Neural cell (in vitro differentiated cells): ENCODE measurements around the gene TBC1D3B. TPM values are rescaled to one million over a fixed set of nuclear protein-coding genes. Genes with fewer than 3 reads are reported as not detected.
"Not testable (repeated sequence)": the region's sequence is repeated elsewhere in the genome, so short reads cannot be mapped to it uniquely, and the experiment has no call there.

ENCODE experiments used
- H2AFZ ChIP-seq: fragments of 200-600, 300-800 bp; sonication (generic), shearing (Covaris generic); 2 replicates; pipeline ENCODE4 v1.6.0; 2014; ENCODE audit warnings: low read depth, mild to moderate bottlenecking, antibody characterized with exemption, low read length, moderate library complexity
- H3F3A ChIP-seq: fragments of 200-600 bp; shearing (Covaris generic); 2 replicates; pipeline ENCODE4 v1.6.1; 2016; ENCODE audit warnings: mild to moderate bottlenecking, moderate library complexity, mixed read lengths, antibody characterized with exemption, low read length; ENCODE audit not compliant: insufficient read depth, poor library complexity, severe bottlenecking
- H3K27ac ChIP-seq: fragments of 200-600, 300-800 bp; sonication (generic), shearing (Covaris generic); 2 replicates; pipeline ENCODE4 v1.5.1; 2014; ENCODE audit warnings: mild to moderate bottlenecking, low read length, moderate library complexity
- H3K27me3 ChIP-seq: fragments of 300-800, 200-600 bp; sonication (generic), shearing (Covaris generic); 2 replicates; pipeline ENCODE4 v1.6.0; 2014; ENCODE audit warnings: mild to moderate bottlenecking, low read depth, low read length, moderate library complexity; ENCODE audit not compliant: insufficient read depth
- H3K36me3 ChIP-seq: fragments of 300-800, 200-600 bp; sonication (generic), shearing (Covaris generic); 2 replicates; pipeline ENCODE4 v1.5.1; 2014; ENCODE audit warnings: mild to moderate bottlenecking, antibody characterized with exemption, low read length, moderate library complexity; ENCODE audit not compliant: insufficient read depth
- H3K4me2 ChIP-seq: fragments of 300-800, 200-600 bp; sonication (generic), shearing (Covaris generic); 2 replicates; pipeline ENCODE4 v1.6.0; 2014; ENCODE audit warnings: mild to moderate bottlenecking, low read length
- H3K4me3 ChIP-seq: fragments of 300-800, 200-600 bp; sonication (generic), shearing (Covaris generic); 2 replicates; pipeline ENCODE4 v1.5.1; 2014; ENCODE audit warnings: mild to moderate bottlenecking, low read length, moderate library complexity
- H3K79me2 ChIP-seq: fragments of 200-600 bp; shearing (Covaris generic); replicated peaks from 2 replicates; pipeline ENCODE4 v1.6.0; 2014; ENCODE audit warnings: mild to moderate bottlenecking, low read length, moderate library complexity; ENCODE audit not compliant: insufficient read depth
- H3K9ac ChIP-seq: fragments of 300-800, 200-600 bp; sonication (generic), shearing (Covaris generic); 2 replicates; pipeline ENCODE4 v1.6.1; 2016; ENCODE audit warnings: mild to moderate bottlenecking, low read length, mixed read lengths
- H3K9me2 ChIP-seq: fragments of 200-600 bp; shearing (Covaris generic); 2 replicates; pipeline ENCODE4 v1.6.1; 2016; ENCODE audit warnings: mild to moderate bottlenecking, low read length, mixed read lengths; ENCODE audit not compliant: insufficient read depth
- H3K9me3 ChIP-seq: fragments of 200-600, 300-800 bp; sonication (generic), shearing (Covaris generic); 2 replicates; pipeline ENCODE4 v1.6.1; 2016; ENCODE audit warnings: mild to moderate bottlenecking, mixed run types, low read length, moderate library complexity, mixed read lengths
- H4K20me1 ChIP-seq: fragments of 200-600 bp; shearing (Covaris generic); 2 replicates; pipeline ENCODE4 v1.6.1; 2016; ENCODE audit warnings: mild to moderate bottlenecking, mixed run types; ENCODE audit not compliant: insufficient read depth
- EP300 ChIP-seq: fragments of 450-650 bp; conservative IDR thresholded peaks from 2 replicates; pipeline ENCODE4 v1.6.1; 2014; ENCODE audit warnings: antibody characterized with exemption, mild to moderate bottlenecking, moderate library complexity; ENCODE audit not compliant: poor library complexity, severe bottlenecking
- EZH2 ChIP-seq: fragments of 200-600, 300-800 bp; shearing (Covaris generic), sonication (generic); IDR thresholded peaks from 2 replicates; pipeline ENCODE4 v1.6.1; 2014; ENCODE audit warnings: antibody characterized with exemption, low read length, borderline replicate concordance, mild to moderate bottlenecking; ENCODE audit not compliant: insufficient read depth, poor library complexity, severe bottlenecking
- MXI1 ChIP-seq: fragments of 450-650 bp; conservative IDR thresholded peaks from 2 replicates; pipeline ENCODE4 v1.6.1; 2014; ENCODE audit warnings: antibody characterized with exemption, mild to moderate bottlenecking; ENCODE audit not compliant: poor library complexity, severe bottlenecking
- POLR2AphosphoS5 ChIP-seq: IDR thresholded peaks from 2 replicates; pipeline ENCODE4 v1.6.1; 2012
- RAD21 ChIP-seq: fragments of 450-650 bp; conservative IDR thresholded peaks from 2 replicates; pipeline ENCODE4 v1.6.1; 2014; ENCODE audit warnings: antibody characterized with exemption, mild to moderate bottlenecking, moderate library complexity
- REST ChIP-seq: IDR thresholded peaks from 2 replicates; pipeline ENCODE4 v1.6.1; 2012; ENCODE audit warnings: borderline replicate concordance
- SMC3 ChIP-seq: fragments of 450-650 bp; conservative IDR thresholded peaks from 2 replicates; pipeline ENCODE4 v1.6.1; 2014; ENCODE audit warnings: antibody characterized with exemption, mild to moderate bottlenecking, moderate library complexity; ENCODE audit not compliant: poor library complexity
- TAF1 ChIP-seq: IDR thresholded peaks from 2 replicates; pipeline ENCODE4 v1.6.1; 2012; ENCODE audit warnings: low read depth
- polyA plus RNA-seq: library from polyadenylated mRNA; depleted of rRNA; stranded (reverse); fragments of >200 nt; gene quantifications from 2 replicates; pipeline ENCODE4 v1.2.3, GENCODE V29; 2014
- TF ChIP-seq, protein P1 (sequence below): fragments of 450-650 bp; IDR thresholded peaks from 2 replicates; pipeline ENCODE4 v1.5.1; 2014; ENCODE audit warnings: antibody characterized with exemption, mild to moderate bottlenecking, moderate library complexity; ENCODE audit not compliant: poor library complexity, severe bottlenecking

Gene TBC1D3B
- polyA plus RNA-seq, 1 donor from 2014 or later: 9.8 TPM

DNA sequence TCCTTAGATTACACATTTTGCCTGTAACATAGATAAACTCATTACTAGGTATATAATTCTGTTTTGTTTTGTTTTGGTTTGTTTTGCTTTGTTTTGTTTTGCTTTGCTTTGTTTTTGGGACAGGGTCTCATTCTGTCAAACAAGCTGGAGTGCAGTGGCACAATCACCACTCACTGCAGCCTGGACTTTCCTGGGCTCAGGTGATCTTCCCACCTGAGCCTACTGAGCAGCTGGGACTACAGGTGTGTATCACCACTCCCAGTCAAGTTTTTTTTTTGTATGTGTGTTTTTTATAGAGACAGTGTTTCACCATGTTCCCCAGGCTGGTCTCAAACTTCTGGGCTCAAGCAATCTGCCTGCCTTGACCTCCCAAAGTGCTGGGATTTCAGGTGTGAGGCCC lies 33.1 kb upstream of the TBC1D3B start:
- TF ChIP-seq POLR2AphosphoS5 (no peak), EP300 (no peak), RAD21 (no peak), EZH2 (no peak), REST (no peak), SMC3 (no peak), TAF1 (no peak), MXI1 (no peak)
- TF ChIP-seq, protein P1, sequence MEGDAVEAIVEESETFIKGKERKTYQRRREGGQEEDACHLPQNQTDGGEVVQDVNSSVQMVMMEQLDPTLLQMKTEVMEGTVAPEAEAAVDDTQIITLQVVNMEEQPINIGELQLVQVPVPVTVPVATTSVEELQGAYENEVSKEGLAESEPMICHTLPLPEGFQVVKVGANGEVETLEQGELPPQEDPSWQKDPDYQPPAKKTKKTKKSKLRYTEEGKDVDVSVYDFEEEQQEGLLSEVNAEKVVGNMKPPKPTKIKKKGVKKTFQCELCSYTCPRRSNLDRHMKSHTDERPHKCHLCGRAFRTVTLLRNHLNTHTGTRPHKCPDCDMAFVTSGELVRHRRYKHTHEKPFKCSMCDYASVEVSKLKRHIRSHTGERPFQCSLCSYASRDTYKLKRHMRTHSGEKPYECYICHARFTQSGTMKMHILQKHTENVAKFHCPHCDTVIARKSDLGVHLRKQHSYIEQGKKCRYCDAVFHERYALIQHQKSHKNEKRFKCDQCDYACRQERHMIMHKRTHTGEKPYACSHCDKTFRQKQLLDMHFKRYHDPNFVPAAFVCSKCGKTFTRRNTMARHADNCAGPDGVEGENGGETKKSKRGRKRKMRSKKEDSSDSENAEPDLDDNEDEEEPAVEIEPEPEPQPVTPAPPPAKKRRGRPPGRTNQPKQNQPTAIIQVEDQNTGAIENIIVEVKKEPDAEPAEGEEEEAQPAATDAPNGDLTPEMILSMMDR: no peak

GRCh38 chr17:36207383-36207782 lies 30.9 kb upstream of the TBC1D3B start:
- H3K9ac ChIP-seq, H4K20me1 ChIP-seq, H3K79me2 ChIP-seq, H3K9me2 ChIP-seq, H3K36me3 ChIP-seq, H3K4me2 ChIP-seq, H3F3A ChIP-seq, H2AFZ ChIP-seq, H3K4me3 ChIP-seq, H3K27me3 ChIP-seq, H3K9me3 ChIP-seq: not testable (repeated sequence)
- peak overlapping the region; percentile 39 for H3K27ac ChIP-seq

More for the DNA sequence above, 33.1 kb upstream of the TBC1D3B start:
- H2AFZ ChIP-seq: no peak overlapping the region
- no peak overlapping the region for H3K4me2 ChIP-seq
- no peaks in the 10 kb centered on the region for H3K9me3 ChIP-seq
- H3K9me2 ChIP-seq: no peaks in the 10 kb centered on the region
- no peaks in the 10 kb centered on the region for H3K36me3 ChIP-seq
- no peaks in the 10 kb centered on the region for H3K79me2 ChIP-seq
- H3K27me3 ChIP-seq: peaks cover 3% of the 10 kb centered on the region
- H3K27ac ChIP-seq: no peak overlapping the region
- H3F3A ChIP-seq: no peaks in the 10 kb centered on the region
- no peak overlapping the region for H3K4me3 ChIP-seq
- no peak overlapping the region for H3K9ac ChIP-seq
- H4K20me1 ChIP-seq: no peaks in the 10 kb centered on the region

DNA sequence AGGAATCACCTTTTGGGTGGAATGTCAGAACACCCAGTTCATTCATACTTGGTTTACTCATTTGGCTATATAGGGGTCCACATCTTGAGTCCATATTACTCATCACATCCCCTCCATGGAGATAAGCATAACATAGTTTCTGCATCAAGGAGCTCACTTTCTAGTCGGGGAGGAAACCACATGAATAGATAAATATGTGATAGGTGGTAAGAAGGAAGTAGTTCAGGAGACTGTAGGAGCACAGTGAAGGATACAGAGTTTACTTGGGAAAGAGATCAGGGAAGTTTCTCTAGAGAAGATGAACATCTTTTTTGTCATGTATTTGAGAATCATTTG lies 30.0 kb upstream of the TBC1D3B start:
- not testable (repeated sequence) for H3K9me2 ChIP-seq, H4K20me1 ChIP-seq, H3K27me3 ChIP-seq, H2AFZ ChIP-seq, H3K79me2 ChIP-seq, H3K4me3 ChIP-seq, H3K9me3 ChIP-seq, H3K4me2 ChIP-seq, H3K36me3 ChIP-seq, H3K27ac ChIP-seq, H3K9ac ChIP-seq, H3F3A ChIP-seq
